Measurements from ENCODE around the gene CUX1. TPM values are rescaled to one million over a fixed set of nuclear protein-coding genes. Genes with fewer than 3 reads are reported as not detected.

CUX1 gene
- total RNA-seq, 2 experiments from 2014 or later, result 35.6 to 38.0 TPM

DNA sequence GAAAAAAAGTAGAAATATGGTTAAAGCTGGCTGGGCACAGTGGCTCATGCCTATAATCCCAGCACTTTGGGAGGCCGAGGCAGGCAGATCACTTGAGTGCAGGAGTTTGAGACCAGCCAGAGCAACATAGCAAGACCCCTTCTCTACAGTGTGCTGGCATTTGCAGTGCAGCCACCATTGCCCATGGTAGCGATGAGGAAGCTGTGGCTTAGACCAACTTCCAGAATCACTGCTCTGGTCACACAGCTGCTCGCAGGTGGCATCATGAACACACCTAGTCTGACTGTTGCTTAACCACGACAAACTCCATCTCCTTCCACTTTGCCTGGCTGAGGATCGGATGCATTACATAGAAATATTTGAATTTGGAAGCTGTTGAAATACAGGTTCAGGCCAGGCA, 137.1 kb downstream of the CUX1 start:
- no peak for ATAC-seq (ENCODE audit: poor library complexity)
- ChIA-PET CTCF (no interaction called here), POLR2A (no interaction called here)
- Histone ChIP-seq H3K9me3 (ENCODE audit: control insufficient read depth in 1 of 2, insufficient read depth in 1 of 2, low read length in 2 of 2) (no peaks in the 10 kb centered on the region), H3K36me3 (ENCODE audit: insufficient read depth, low read length) (no peaks in the 10 kb centered on the region), H3K4me1 (ENCODE audit: insufficient read depth, low read length) (peaks cover 5% of the 10 kb centered on the region), H3K27ac (ENCODE audit: low read depth in 1 of 2, low read length in 2 of 2) (no peak overlapping the region), H3K4me3 (ENCODE audit: low read length) (no peak overlapping the region), H3K27me3 (ENCODE audit: control insufficient read depth in 1 of 2, insufficient read depth in 2 of 2, low read length in 2 of 2) (no peaks in the 10 kb centered on the region)
- H3K4me3 Mint-ChIP-seq, result no peak overlapping the region
- intact Hi-C loops (cut with DNase I, micrococcal nuclease), result no loop called here
- no peaks in the 10 kb centered on the region for H3K9me3 Mint-ChIP-seq
- no peak overlapping the region for H3K27ac Mint-ChIP-seq
- TF ChIP-seq, protein P1, sequence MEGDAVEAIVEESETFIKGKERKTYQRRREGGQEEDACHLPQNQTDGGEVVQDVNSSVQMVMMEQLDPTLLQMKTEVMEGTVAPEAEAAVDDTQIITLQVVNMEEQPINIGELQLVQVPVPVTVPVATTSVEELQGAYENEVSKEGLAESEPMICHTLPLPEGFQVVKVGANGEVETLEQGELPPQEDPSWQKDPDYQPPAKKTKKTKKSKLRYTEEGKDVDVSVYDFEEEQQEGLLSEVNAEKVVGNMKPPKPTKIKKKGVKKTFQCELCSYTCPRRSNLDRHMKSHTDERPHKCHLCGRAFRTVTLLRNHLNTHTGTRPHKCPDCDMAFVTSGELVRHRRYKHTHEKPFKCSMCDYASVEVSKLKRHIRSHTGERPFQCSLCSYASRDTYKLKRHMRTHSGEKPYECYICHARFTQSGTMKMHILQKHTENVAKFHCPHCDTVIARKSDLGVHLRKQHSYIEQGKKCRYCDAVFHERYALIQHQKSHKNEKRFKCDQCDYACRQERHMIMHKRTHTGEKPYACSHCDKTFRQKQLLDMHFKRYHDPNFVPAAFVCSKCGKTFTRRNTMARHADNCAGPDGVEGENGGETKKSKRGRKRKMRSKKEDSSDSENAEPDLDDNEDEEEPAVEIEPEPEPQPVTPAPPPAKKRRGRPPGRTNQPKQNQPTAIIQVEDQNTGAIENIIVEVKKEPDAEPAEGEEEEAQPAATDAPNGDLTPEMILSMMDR (IDR thresholded peaks at IDR 0.05), result no peak
- no peaks in the 10 kb centered on the region for H3K27me3 Mint-ChIP-seq
- DNase-seq, result no peak
- no peaks in the 10 kb centered on the region for H3K36me3 Mint-ChIP-seq (ENCODE audit: low read depth)
- peaks cover 14% of the 10 kb centered on the region for H3K4me1 Mint-ChIP-seq (ENCODE audit: low read depth)

DNA sequence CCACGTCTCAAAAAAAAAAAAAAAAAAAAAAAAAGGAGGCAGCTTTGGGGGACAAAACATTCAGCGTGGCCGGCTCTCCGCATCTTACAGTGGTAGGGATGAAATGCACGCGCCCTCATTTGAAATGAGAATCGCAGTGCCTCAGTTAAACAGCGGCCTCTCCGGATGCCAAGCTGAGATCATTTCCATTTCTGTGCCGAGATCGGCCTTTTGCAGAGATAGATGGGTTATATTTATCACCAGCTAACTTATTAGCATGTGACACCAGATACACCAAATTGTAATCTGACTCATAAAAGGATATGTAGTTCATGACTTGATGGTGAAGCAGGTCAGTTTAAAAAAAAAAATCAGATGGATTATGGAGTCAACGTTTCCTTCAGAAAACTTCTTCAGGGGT, 138.7 kb downstream of the CUX1 start:
- Mint-ChIP-seq H3K4me1 (ENCODE audit: low read depth) (peaks cover 14% of the 10 kb centered on the region), H3K27ac (no peak overlapping the region), H3K36me3 (ENCODE audit: low read depth) (no peaks in the 10 kb centered on the region), H3K9me3 (no peaks in the 10 kb centered on the region), H3K4me3 (no peak overlapping the region), H3K27me3 (no peaks in the 10 kb centered on the region)
- H3K9me3 ChIP-seq (ENCODE audit: control insufficient read depth in 1 of 2, insufficient read depth in 1 of 2, low read length in 2 of 2), result no peaks in the 10 kb centered on the region
- ChIA-PET CTCF (no interaction called here), POLR2A (no interaction called here)
- DNase-seq, result no peak
- H3K27me3 ChIP-seq (ENCODE audit: control insufficient read depth in 1 of 2, insufficient read depth in 2 of 2, low read length in 2 of 2), result no peaks in the 10 kb centered on the region
- H3K4me3 ChIP-seq (ENCODE audit: low read length), result no peak overlapping the region
- ATAC-seq (ENCODE audit: poor library complexity), result no peak
- TF ChIP-seq, protein P1 (IDR thresholded peaks at IDR 0.05), result no peak
- peaks cover 5% of the 10 kb centered on the region for H3K4me1 ChIP-seq (ENCODE audit: insufficient read depth, low read length)
- intact Hi-C loops (cut with DNase I, micrococcal nuclease), result no loop called here
- no peaks in the 10 kb centered on the region for H3K36me3 ChIP-seq (ENCODE audit: insufficient read depth, low read length)
- no peak overlapping the region for H3K27ac ChIP-seq (ENCODE audit: low read depth in 1 of 2, low read length in 2 of 2)

DNA sequence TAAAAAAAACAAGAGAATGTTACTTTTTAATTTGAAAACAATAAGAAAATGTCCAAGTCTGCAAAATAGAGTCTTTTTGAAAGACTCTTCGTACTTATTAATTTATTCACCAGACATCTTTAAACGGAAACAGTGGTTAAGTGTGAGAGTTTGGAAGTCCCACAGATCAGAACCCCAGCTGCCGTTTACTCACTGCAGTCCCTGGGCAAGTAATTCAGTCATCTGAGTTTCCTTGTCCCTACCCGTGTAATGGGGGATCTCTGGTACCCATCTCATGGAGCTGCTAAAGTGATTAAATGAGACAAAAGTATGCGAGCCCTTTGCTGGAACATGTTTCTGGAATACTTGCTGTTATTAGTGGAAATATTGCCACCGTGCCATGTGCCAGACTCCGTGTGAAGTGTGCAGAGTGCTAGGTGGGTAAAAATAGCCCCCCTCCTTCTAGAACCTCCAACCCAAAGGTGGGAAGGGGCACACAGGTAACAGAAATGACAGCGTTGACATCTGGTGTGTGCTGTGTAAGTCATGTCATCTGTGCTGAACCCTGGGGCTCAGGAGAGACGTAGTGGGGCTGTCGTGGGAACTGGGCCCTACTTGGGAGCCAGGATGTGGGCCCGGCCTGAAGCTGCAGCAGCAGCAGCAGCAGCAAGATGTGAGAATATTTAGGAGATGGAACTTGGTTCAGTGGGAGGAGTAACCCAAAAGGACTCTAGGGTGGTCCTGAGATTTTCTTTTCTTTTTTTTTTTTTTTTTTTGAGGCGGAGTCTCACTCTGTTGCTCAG, 140.5 kb downstream of the CUX1 start:
- no peak overlapping the region for H3K27ac ChIP-seq (ENCODE audit: low read depth in 1 of 2, low read length in 2 of 2)
- intact Hi-C loops (cut with DNase I, micrococcal nuclease), result no loop called here
- CTCF ChIA-PET, result no interaction called here

More for the DNA sequence above, 140.5 kb downstream of the CUX1 start:
- ATAC-seq (ENCODE audit: poor library complexity) (no peak), DNase-seq (no peak)
- H3K27me3 Mint-ChIP-seq, result no peaks in the 10 kb centered on the region
- Histone ChIP-seq H3K36me3 (ENCODE audit: insufficient read depth, low read length) (no peaks in the 10 kb centered on the region), H3K4me3 (ENCODE audit: low read length) (no peak overlapping the region), H3K4me1 (ENCODE audit: insufficient read depth, low read length) (peaks cover 2% of the 10 kb centered on the region), H3K9me3 (ENCODE audit: control insufficient read depth in 1 of 2, insufficient read depth in 1 of 2, low read length in 2 of 2) (no peaks in the 10 kb centered on the region), H3K27me3 (ENCODE audit: control insufficient read depth in 1 of 2, insufficient read depth in 2 of 2, low read length in 2 of 2) (no peaks in the 10 kb centered on the region)
- POLR2A ChIA-PET, result no interaction called here
- H3K4me3 Mint-ChIP-seq, result no peak overlapping the region
- TF ChIP-seq, protein P1 (IDR thresholded peaks at IDR 0.05), result no peak
- H3K27ac Mint-ChIP-seq, result no peak overlapping the region
- no peaks in the 10 kb centered on the region for H3K36me3 Mint-ChIP-seq (ENCODE audit: low read depth)
- H3K9me3 Mint-ChIP-seq, result no peaks in the 10 kb centered on the region
- peaks cover 14% of the 10 kb centered on the region for H3K4me1 Mint-ChIP-seq (ENCODE audit: low read depth)
